ENCODE measurements around the gene LRRC36. TPM values are rescaled to one million over a fixed set of nuclear protein-coding genes. Genes with fewer than 3 reads are reported as not detected.
A peak's percentile ranks its signal among the peaks of the same experiment; 100 is the strongest.

Gene LRRC36
- total RNA-seq, 1 donor from 2014 or later = 42.1 TPM

GRCh38 chr16:67298277-67298676 lies 28.3 kb upstream of the LRRC36 start:
- no peaks in the 10 kb centered on the region for H3K9me3 ChIP-seq
- no peak for TF ChIP-seq CTCF (IDR thresholded peaks at IDR 0.05)
- intact Hi-C loops (cut with DNase I) = no loop called here
- H3K4me3 ChIP-seq = no peak overlapping the region
- H3K27ac ChIP-seq = no peak overlapping the region
- H3K27me3 ChIP-seq (ENCODE audit: low read depth) = no peaks in the 10 kb centered on the region
- ATAC-seq (no peak), DNase-seq (no peak)
- H3K36me3 ChIP-seq = no peaks in the 10 kb centered on the region
- no peaks in the 10 kb centered on the region for H3K4me1 ChIP-seq

- no peaks in the 10 kb centered on the region for H3K27me3 ChIP-seq (ENCODE audit: low read depth)
- H3K9me3 ChIP-seq = no peaks in the 10 kb centered on the region
- H3K4me1 ChIP-seq = no peaks in the 10 kb centered on the region
- intact Hi-C loops (cut with DNase I) = no loop called here
- no peaks in the 10 kb centered on the region for H3K36me3 ChIP-seq
- ATAC-seq = no peak
- no peak for TF ChIP-seq CTCF (IDR thresholded peaks at IDR 0.05)
- no peak overlapping the region for H3K4me3 ChIP-seq
- no peak overlapping the region for H3K27ac ChIP-seq
- DNase-seq = no peak
Observed at GRCh38 chr16:67299269-67299668, 27.3 kb upstream of the LRRC36 start.

DNA sequence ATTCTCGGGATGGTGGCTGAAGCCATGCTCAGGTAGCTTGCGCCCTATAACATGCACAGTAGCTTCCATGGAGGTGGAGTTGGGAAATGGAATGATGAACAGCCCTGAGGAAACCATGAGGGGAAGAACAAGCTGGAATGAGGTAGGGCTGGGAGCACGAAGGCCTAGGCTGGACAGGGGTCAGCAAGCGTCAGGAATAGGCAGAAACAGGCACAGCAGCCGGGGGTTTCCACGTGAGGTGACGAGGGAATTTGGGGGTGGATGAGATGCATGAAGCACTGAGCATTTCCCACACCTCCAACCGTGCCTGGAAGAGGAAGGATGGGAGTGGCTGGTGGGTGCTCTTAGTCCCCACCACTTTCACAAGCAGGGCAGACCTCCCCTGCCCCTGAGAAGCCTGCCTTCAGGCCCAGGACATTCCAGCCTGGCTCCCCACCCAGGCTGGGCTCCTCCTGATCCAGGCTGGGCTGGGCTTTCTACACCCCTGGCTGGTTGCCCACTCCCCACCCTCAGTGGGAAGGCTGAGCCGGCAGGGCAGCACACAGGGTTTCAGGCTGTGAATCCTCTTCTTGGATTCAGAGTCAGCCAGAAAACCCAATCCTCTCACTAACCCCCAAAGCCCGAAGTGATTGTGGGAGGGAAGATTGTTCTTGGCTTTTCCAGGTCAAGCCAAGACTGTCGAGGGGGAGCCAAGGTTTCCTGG lies 25.4 kb upstream of the LRRC36 start:
- ATAC-seq (peak; percentile 24 to 33), DNase-seq (no peak)
- Histone ChIP-seq H3K27me3 (ENCODE audit: low read depth) (no peaks in the 10 kb centered on the region), H3K27ac (no peak overlapping the region), H3K36me3 (no peaks in the 10 kb centered on the region), H3K4me3 (no peak overlapping the region), H3K4me1 (no peaks in the 10 kb centered on the region), H3K9me3 (no peaks in the 10 kb centered on the region)
- TF ChIP-seq CTCF (IDR thresholded peaks at IDR 0.05) = no peak
- intact Hi-C loops (cut with DNase I) = no loop called here

DNA sequence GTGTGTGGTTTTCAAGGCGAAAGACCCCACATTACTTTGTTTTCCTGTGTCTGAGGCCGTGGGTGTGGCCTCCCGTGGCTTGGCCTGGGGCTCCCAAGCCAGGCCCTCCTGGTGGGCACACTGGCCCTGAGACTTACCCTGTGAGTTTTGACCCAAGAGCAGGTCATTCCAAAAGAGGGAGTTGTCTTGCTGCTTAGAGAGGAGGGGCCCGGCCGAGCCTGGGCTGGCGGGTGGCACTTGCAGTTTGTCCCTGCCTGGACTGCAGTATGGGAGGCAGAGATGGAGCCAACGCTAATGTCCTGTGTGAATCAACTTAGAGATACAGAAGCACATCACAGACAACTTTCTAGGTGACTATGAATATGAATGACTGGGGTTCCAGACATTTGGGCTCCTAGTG lies 24.5 kb upstream of the LRRC36 start:
- Histone ChIP-seq H3K36me3 (no peaks in the 10 kb centered on the region), H3K27me3 (ENCODE audit: low read depth) (no peaks in the 10 kb centered on the region), H3K9me3 (no peaks in the 10 kb centered on the region), H3K4me1 (no peaks in the 10 kb centered on the region), H3K4me3 (no peak overlapping the region), H3K27ac (no peak overlapping the region)
- no peak for ATAC-seq
- intact Hi-C loops (cut with DNase I) = no loop called here
- no peak for DNase-seq
- TF ChIP-seq CTCF (IDR thresholded peaks at IDR 0.05) = no peak

GRCh38 chr16:67302970-67303369 lies 23.6 kb upstream of the LRRC36 start:
- DNase-seq (no peak), ATAC-seq (no peak)
- H3K4me3 ChIP-seq = no peak overlapping the region
- H3K4me1 ChIP-seq = no peaks in the 10 kb centered on the region
- intact Hi-C loops (cut with DNase I) = no loop called here
- H3K27me3 ChIP-seq (ENCODE audit: low read depth) = no peaks in the 10 kb centered on the region
- TF ChIP-seq CTCF (IDR thresholded peaks at IDR 0.05) = no peak
- no peaks in the 10 kb centered on the region for H3K36me3 ChIP-seq
- no peak overlapping the region for H3K27ac ChIP-seq
- no peaks in the 10 kb centered on the region for H3K9me3 ChIP-seq

All from lower lobe of right lung (tissue), 2 donors.